HEK293T (cell line): ENCODE measurements around the gene KIFC3.

ENCODE experiments used
- CTCF ChIA-PET: fragments of 350-600 bp; formaldehyde crosslinking; extraction: SDS; loops from one replicate; lab custom pipeline; 2021; ENCODE audit warnings: antibody characterized with exemption, inconsistent platforms; lab: Yijun Ruan, JAX
- POLR2A ChIA-PET: fragments of 350-600 bp; formaldehyde crosslinking; extraction: SDS; loops from one replicate; lab custom pipeline; 2020; ENCODE audit warnings: antibody characterized with exemption, inconsistent platforms; lab: Yijun Ruan, JAX
- DNase-seq: peaks from one replicate; pipeline ENCODE4 v3.0.0; 2012; ENCODE audit warnings: mixed read lengths; ENCODE audit errors: extremely low spot score
- ARNT ChIP-seq: fragments of 450-650 bp; IDR thresholded peaks from 2 replicates; pipeline ENCODE4 v1.6.1; 2017; ENCODE audit warnings: mild to moderate bottlenecking
- BHLHE40 ChIP-seq: fragments of 450-650 bp; IDR thresholded peaks from 2 replicates; pipeline ENCODE4 v1.6.1; 2016; ENCODE audit warnings: mild to moderate bottlenecking, moderate library complexity, borderline replicate concordance
- CTBP1 ChIP-seq: fragments of 450-650 bp; IDR thresholded peaks from 2 replicates; pipeline ENCODE4 v1.6.1; 2016; ENCODE audit warnings: borderline replicate concordance
- ELF4 ChIP-seq: fragments of 450-650 bp; IDR thresholded peaks from 2 replicates; pipeline ENCODE4 v1.6.1; 2017; ENCODE audit warnings: antibody characterized with exemption
- FOXA1 ChIP-seq: fragments of 450-650 bp; IDR thresholded peaks from 2 replicates; pipeline ENCODE4 v1.6.1; 2016; ENCODE audit warnings: mild to moderate bottlenecking
- FOXK2 ChIP-seq: fragments of 450-650 bp; IDR thresholded peaks from 2 replicates; pipeline ENCODE4 v1.6.1; 2016; ENCODE audit warnings: mild to moderate bottlenecking
- FOXM1 ChIP-seq: fragments of 450-650 bp; IDR thresholded peaks from 2 replicates; pipeline ENCODE4 v1.6.1; 2017; ENCODE audit warnings: mild to moderate bottlenecking, borderline replicate concordance
- HDGF ChIP-seq: fragments of 450-650 bp; IDR thresholded peaks from 2 replicates; pipeline ENCODE4 v1.6.1; 2017; ENCODE audit warnings: antibody characterized with exemption, borderline replicate concordance
- L3MBTL2 ChIP-seq: fragments of 450-650 bp; conservative IDR thresholded peaks from 2 replicates; pipeline ENCODE4 v1.6.1; 2016; ENCODE audit warnings: mild to moderate bottlenecking
- NFRKB ChIP-seq: fragments of 450-650 bp; IDR thresholded peaks from 2 replicates; pipeline ENCODE4 v1.6.1; 2016; ENCODE audit warnings: mild to moderate bottlenecking, moderate library complexity
- SP1 ChIP-seq: fragments of 450-650 bp; IDR thresholded peaks from 2 replicates; pipeline ENCODE4 v1.6.1; 2017
- SUZ12 ChIP-seq: fragments of 450-650 bp; IDR thresholded peaks from 2 replicates; pipeline ENCODE4 v1.6.1; 2016; ENCODE audit warnings: mild to moderate bottlenecking
- TARDBP ChIP-seq: fragments of 450-650 bp; IDR thresholded peaks from 2 replicates; pipeline ENCODE4 v1.6.1; 2016
- ZNF384 ChIP-seq: fragments of 450-650 bp; IDR thresholded peaks from 2 replicates; pipeline ENCODE4 v1.6.1; 2016
- TF ChIP-seq, protein P1 (sequence below): fragments of 450-650 bp; IDR thresholded peaks from 2 replicates; pipeline ENCODE4 v1.6.1; 2016

The KIFC3 gene

DNA sequence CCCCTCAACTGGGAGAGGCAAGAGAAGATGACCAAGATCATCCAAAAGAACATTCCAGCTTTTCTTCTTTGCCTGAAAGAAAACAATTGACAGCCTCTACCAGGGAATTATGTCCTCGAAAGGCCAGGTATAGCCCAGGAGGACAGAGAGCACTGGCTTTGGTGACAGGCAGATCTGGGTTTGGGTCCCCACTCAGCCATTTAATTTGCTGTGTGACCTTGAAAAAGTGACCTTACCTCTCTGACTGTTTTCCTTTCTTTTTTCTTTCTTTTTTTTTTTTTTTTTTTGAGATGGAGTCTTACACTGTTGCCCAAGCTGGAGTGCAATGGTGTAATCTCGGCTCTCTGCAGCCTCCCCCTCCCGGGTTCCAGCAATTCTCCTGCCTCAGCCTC, 27.7 kb upstream of the KIFC3 start:
- DNase-seq = no peak
- ChIA-PET POLR2A (no interaction called here), CTCF (no interaction called here)
- TF ChIP-seq FOXK2 (no peak), NFRKB (no peak), SP1 (no peak), FOXM1 (no peak), L3MBTL2 (no peak), ELF4 (no peak), SUZ12 (no peak), TARDBP (no peak)

DNA sequence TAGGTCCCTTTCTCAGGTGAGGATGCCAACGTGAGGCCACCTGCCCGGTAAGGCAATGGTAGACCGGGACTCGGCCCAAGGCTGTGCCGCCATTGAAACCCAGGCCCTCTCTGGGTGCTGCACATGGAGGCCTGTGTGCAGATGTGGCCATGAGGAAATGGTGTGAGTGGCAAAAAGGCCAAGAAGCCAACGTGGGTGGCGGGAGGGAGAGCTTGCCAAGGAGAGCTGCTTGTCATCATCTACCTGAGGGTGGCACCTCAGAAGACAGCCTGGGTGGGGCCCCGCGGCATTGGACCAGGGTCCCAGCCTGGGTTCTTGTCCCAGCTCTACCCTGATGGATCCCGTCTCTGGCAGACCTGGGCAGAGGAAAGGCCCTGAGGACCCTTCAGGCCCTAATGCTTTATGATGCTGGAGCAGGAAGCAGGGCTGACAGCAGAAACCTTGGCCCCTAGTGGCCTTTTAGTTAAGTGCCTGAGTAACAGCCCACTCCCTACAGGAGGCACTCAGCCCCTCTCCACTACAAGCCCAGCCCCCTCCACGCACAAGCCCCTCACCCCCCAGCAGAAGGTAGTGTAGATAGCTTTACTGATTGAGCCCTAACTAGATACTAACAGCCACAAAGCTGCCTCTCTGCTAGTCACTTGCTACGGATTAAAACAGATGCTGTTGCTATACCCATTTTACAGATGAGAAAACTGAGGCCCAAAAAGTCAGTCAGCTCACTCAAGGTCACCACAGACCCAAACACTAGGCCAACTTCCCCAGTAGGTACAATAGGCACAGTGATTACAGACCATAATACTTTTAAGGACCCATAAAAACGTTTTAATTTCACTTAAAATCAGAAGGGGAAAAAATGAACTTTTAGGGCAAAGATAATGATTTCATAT, 26.2 kb upstream of the KIFC3 start:
- ChIA-PET CTCF (interaction anchor here (1.5 kb wide), 1 partner anchor 33 kb away, joined by 4 read pairs; no protein-coding TSS in a partner anchor), POLR2A (no interaction called here)
- DNase-seq = no peak
- TF ChIP-seq ELF4 (no peak), FOXK2 (no peak), TARDBP (no peak), SUZ12 (no peak), BHLHE40 (no peak), NFRKB (no peak)
- TF ChIP-seq, protein P1, sequence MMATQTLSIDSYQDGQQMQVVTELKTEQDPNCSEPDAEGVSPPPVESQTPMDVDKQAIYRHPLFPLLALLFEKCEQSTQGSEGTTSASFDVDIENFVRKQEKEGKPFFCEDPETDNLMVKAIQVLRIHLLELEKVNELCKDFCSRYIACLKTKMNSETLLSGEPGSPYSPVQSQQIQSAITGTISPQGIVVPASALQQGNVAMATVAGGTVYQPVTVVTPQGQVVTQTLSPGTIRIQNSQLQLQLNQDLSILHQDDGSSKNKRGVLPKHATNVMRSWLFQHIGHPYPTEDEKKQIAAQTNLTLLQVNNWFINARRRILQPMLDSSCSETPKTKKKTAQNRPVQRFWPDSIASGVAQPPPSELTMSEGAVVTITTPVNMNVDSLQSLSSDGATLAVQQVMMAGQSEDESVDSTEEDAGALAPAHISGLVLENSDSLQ = no peak

DNA sequence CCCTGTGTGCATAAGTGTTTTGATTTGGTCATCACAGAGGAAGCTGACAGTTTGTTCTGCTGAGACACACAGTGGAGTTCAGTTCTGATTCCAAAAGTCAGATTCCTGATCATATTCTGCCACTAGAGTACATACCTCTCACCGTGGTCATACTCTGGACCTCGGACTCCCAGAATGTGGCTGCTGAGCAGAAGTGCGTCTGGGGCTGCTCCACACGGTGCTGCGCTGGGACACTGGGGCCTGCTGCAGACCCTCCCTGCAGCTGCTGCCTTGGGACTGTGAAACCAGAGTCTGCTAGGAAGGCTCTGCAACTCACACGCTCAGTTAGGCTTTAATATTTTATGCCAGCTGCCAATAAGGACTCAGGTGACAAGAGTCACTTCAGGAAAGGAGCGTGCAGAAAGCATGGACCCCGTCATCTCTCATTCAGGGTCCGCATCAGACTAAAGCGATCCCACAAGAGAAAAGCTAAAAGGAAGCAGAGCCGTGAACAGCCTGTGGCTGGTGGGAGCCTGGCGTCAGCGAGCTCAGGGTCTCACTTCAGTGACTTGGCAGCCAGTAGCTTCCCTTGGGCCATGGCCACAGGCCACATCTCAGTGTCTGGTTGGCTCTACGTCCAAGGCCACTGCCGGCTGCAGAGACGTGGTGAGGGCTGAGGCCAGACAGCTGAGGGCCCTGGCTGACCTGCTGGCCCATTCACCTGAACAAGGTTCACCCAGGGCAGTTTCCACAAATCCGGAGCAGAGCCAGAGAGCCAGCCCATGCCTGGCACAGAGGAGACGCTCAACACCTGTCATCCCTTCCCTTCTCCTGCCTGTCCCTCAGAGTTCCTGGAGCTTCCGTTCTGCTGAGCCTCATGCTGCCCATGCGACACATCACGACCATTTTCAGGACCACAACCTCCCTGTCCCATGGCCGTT, 24.7 kb upstream of the KIFC3 start:
- TF ChIP-seq FOXK2 = no peak
- no peak for TF ChIP-seq ELF4
- no peak for TF ChIP-seq FOXA1
- no peak for TF ChIP-seq SP1
- TF ChIP-seq CTBP1 = no peak
- no peak for TF ChIP-seq TARDBP
- TF ChIP-seq, protein P1 = no peak
- TF ChIP-seq SUZ12 = no peak
- no peak for TF ChIP-seq ARNT
- TF ChIP-seq NFRKB = no peak
- ChIA-PET CTCF (no interaction called here), POLR2A (no interaction called here)
- DNase-seq = no peak

DNA sequence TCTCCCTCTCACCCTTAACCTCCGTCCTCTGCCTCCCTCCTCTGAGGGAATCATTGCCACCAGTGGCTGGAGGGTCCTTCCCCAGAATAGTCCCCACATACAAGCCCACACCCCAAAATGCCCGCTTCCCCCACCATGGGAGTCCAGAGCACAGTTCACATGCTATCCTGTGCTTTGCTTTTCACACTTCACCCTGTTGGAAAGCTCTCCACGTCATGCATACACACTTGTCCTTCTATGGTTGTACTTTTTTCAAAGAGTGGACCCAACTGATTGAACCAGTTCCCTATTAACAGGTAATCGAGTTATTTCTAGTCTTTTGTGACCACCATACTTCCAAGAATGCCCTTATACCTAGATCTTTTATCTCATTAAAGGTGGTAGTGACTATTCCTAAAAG, 23.8 kb upstream of the KIFC3 start:
- POLR2A ChIA-PET = no interaction called here
- no peak for TF ChIP-seq HDGF
- CTCF ChIA-PET = interaction anchor here (0.7 kb wide), 1 partner anchor 30 kb away, joined by 3 read pairs; no protein-coding TSS in a partner anchor
- DNase-seq = no peak

DNA sequence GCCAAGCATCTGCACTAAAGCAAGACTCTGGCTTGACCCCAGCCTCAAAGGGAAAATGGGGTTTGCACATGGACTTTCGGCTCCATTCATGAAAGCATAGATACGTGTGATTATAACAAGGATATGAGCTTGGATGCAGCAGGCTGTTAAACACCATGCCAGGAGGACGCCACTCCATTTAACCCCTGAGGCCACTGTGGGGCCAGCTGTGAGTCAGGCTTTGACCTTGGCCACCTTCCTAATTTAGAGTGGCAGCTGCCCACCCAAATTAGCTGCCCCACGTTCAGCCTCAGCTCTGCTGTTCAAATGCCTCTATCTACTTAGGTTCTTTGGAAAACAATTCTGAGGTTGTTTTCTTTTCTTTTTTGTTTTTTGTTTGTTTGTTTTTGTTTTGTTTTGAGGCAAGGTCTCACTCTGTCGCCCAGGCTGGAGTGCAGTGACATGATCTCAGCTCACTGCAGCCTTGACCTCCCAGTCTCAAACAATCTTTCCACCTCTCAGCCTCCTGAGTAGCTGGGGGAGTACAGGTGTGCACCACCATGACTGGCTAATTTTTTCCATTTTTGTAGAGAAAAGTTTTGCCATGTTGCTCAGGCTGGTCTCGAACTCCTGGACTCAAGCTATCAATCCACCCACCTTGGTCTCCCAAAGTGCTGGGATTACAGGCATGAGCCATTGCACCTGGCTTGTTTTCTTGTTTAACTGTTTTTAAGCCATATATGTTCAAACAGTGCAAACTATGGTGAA, 23.2 kb upstream of the KIFC3 start:
- no peak for TF ChIP-seq FOXK2
- no peak for TF ChIP-seq ZNF384
- TF ChIP-seq FOXM1 = no peak
- CTCF ChIA-PET = interaction anchor here (0.7 kb wide), 1 partner anchor 30 kb away, joined by 3 read pairs; no protein-coding TSS in a partner anchor
- POLR2A ChIA-PET = no interaction called here
- DNase-seq = no peak

DNA sequence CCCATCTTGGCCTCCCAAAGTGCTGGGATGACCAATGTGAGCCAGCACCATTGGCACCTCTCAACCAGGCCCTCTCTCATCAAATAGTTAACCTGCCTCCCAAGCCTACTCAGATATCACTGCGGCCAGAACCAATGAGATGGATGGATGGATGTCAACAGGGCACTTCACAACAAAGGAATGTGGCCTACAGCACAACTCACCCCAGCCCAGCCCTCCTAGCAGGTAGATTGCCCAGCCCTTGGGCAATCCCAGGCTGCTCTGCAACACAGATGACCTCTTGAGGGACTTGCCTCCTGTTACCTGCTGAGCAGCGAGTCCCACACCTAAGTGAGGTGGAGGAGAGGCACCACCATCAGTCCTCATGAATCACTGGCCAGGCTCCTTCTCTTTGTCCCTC, 22.6 kb upstream of the KIFC3 start:
- no peak for DNase-seq
- ChIA-PET POLR2A (no interaction called here), CTCF (no interaction called here)
- no peak for TF ChIP-seq FOXK2
- TF ChIP-seq HDGF = no peak
- no peak for TF ChIP-seq TARDBP

DNA sequence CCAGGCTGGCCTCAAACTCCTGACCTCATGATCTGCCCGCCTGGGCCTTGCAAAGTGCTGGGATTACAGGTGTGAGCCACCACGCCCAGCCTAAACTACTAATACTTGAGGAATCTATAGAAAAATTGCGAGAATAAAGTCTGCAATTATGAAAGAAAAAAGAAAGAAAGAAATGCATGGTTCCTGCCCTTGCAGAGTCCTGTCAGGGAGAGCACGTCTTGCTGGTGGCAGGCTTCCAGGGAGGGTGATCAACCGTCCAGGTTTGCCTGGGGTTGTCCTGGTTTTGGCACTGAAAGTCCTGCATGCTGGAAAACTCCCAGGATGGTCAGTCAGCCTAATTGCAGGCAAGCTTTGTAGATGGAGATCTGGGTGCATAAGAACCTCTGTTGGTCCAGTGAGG, 21.5 kb upstream of the KIFC3 start:
- no peak for DNase-seq
- ChIA-PET CTCF (no interaction called here), POLR2A (no interaction called here)
- TF ChIP-seq ZNF384 (no peak), ELF4 (no peak), HDGF (no peak), FOXA1 (no peak)
- TF ChIP-seq, protein P1 = no peak
